Activated CD8-positive, alpha-beta T cell treated with anti-CD3 and anti-CD28 coated beads for 36 hours (primary cell): ENCODE results near the gene CETP. TPM values are rescaled to one million over a fixed set of nuclear protein-coding genes. Genes with fewer than 3 reads are reported as not detected.

Source experiments
- ATAC-seq: fragments of 200-7000 bp; cut with Tn5 transposase; one replicate; pipeline ENCODE4 v1.10.0; 2021; ENCODE audit warnings: mild to moderate bottlenecking, moderate library complexity
- CTCF ChIA-PET: fragments of 350-600 bp; sonication (Branson Sonifier 250); formaldehyde crosslinking; loops from one replicate; lab custom pipeline; 2021; ENCODE audit warnings: antibody characterized with exemption; lab: Charles Lee
- POLR2A ChIA-PET: fragments of 350-600 bp; sonication (Branson Sonifier 250); formaldehyde crosslinking; loops from one replicate; lab custom pipeline; 2021; ENCODE audit warnings: antibody characterized with exemption; lab: Charles Lee
- DNase-seq: peaks from one replicate; pipeline ENCODE4 v3.0.0-alpha.2; 2020
- H3K27ac Mint-ChIP-seq: one replicate; pipeline ENCODE4 v1.8.0; 2021; ENCODE audit warnings: mild to moderate bottlenecking, mixed read lengths
- H3K27me3 Mint-ChIP-seq: one replicate; pipeline ENCODE4 v1.8.0; 2021; ENCODE audit warnings: mixed read lengths
- H3K36me3 Mint-ChIP-seq: one replicate; pipeline ENCODE4 v1.8.0; 2021; ENCODE audit warnings: low read depth, mixed read lengths
- H3K4me1 Mint-ChIP-seq: one replicate; pipeline ENCODE4 v1.8.0; 2021; ENCODE audit warnings: low read depth, mixed read lengths
- H3K4me3 Mint-ChIP-seq: one replicate; pipeline ENCODE4 v1.8.0; 2021; ENCODE audit warnings: mild to moderate bottlenecking, moderate library complexity, mixed read lengths
- H3K9me3 Mint-ChIP-seq: one replicate; pipeline ENCODE4 v1.8.0; 2021; ENCODE audit warnings: mixed read lengths
- CTCF ChIP-seq: fragments of 200-600 bp; IDR thresholded peaks from one replicate; pipeline ENCODE4 v1.8.0; 2022; ENCODE audit warnings: antibody characterized with exemption, mild to moderate bottlenecking
- intact Hi-C: fragments of 100-400 bp; cut with micrococcal nuclease; formaldehyde crosslinking; loops from one replicate; pipeline ENCODE4 v1.10.0; 2022
- total RNA-seq, 2 experiments: library from RNA; stranded (reverse); gene quantifications; one replicate each; pipeline ENCODE4 v1.2.3, GENCODE V29; 2021

The CETP gene
- total RNA-seq, 2 experiments from 2014 or later = not detected

DNA sequence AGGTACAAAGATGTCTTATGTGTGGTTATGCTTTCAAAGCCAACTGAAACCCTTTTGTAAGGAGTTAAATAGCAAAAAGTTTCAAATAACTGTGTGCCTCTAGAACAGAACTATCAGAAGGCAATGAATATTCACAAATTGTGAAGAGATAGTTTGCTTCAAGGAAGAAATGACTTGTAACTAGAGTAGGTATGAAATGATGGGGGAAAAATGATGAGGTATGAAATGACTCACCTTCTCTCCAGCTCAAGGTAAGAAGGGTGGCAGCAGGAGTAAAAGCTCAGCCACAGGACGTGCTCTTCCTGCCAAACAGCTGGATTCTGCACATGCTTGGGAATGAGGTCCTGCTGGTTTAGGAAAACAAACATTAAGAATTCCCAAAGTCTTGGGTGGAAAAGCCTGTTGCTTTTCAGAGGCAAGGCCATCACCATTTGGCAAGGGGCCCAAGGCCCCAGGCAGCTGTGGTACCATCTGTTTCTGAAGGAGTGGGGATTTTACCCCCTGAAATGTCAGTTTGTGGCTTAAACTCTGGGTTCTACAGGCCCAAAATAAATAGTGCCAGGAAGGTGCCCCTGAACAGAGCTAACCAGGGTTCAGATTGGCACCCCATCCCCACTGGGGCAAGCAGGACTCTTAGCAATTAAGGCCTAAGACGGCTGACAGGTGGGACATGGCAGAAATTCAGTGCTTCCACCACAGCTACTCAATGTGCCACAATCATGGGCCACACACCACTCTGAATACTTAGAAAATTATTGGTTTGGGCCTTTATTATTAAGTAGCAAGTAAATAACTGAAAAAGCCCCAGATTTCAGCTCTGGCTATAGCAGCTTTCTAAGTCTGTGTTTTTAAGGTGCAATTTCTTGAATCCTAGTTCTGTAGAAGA lies 16.6 kb upstream of the CETP start:
- no peak for TF ChIP-seq CTCF
- ATAC-seq (peak; percentile 78), DNase-seq (peak; percentile 66)
- Mint-ChIP-seq H3K4me1 (peaks cover 54% of the 10 kb centered on the region), H3K4me3 (peak overlapping the region; percentile 21), H3K27me3 (no peaks in the 10 kb centered on the region), H3K9me3 (no peaks in the 10 kb centered on the region), H3K36me3 (peaks cover 46% of the 10 kb centered on the region), H3K27ac (peak overlapping the region; percentile 89)
- ChIA-PET CTCF (interaction anchor here (0.6 to 5.9 kb wide), 11 partner anchors 9 to 368 kb away, joined by 3 to 53 read pairs (median 5); partner anchors contain the start of genes CETP, HERPUD1 and SLC12A3), POLR2A (interaction anchor here (0.6 to 8.2 kb wide), 24 partner anchors 10 to 498 kb away, joined by 3 to 145 read pairs (median 4); partner anchors contain the start of genes HERPUD1 and NLRC5)
- intact Hi-C loops = no loop called here

DNA sequence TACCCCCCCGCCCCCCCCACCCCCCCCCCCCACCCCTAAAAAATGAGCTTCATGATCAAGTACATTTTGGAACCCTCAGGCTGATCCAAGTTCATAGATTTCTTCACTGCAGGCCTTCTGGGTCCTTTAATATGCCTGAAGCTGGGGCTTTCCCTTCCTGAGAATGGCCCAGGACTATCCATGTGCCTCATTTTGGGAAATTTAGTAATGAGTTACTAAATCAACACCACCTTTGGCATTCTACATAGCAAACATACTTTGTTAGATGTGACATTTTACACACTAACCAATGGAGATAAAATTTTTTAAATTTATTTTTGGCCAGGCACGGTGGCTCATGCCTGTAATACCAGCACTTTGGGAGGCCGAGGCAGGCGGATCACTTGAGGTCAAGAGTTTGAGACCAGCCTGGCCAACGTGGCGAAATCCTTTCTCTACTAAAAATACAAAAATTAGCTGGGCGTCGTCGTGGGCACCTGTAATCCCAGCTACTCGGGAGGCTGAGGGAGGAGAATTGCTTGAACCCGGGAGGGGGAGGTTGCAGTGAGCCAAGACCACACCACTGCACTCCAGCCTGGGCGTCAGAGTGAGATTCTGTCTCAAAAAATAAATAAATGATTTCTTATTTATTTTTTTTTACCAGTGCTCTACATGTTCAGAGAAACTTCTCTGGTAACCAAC lies 15.8 kb upstream of the CETP start:
- ChIA-PET CTCF (interaction anchor here (0.6 to 5.9 kb wide), 7 partner anchors 12 to 153 kb away, joined by 3 to 53 read pairs (median 7); partner anchors contain the start of genes CETP, HERPUD1 and SLC12A3), POLR2A (interaction anchor here (0.6 to 8.2 kb wide), 22 partner anchors 9 to 498 kb away, joined by 3 to 145 read pairs (median 4); partner anchors contain the start of genes HERPUD1 and NLRC5)
- peaks cover 39% of the 10 kb centered on the region for H3K36me3 Mint-ChIP-seq
- no peak for TF ChIP-seq CTCF
- H3K4me3 Mint-ChIP-seq = no peak overlapping the region
- H3K4me1 Mint-ChIP-seq = peaks cover 56% of the 10 kb centered on the region
- no peaks in the 10 kb centered on the region for H3K27me3 Mint-ChIP-seq
- H3K9me3 Mint-ChIP-seq = no peaks in the 10 kb centered on the region
- intact Hi-C loops = no loop called here
- ATAC-seq (no peak), DNase-seq (no peak)
- peak overlapping the region; percentile 42 for H3K27ac Mint-ChIP-seq

GRCh38 chr16:56946767-56947603 lies 14.8 kb upstream of the CETP start:
- peaks cover 54% of the 10 kb centered on the region for H3K4me1 Mint-ChIP-seq
- no peaks in the 10 kb centered on the region for H3K9me3 Mint-ChIP-seq
- no peak for ATAC-seq
- H3K27me3 Mint-ChIP-seq = no peaks in the 10 kb centered on the region
- no peak for TF ChIP-seq CTCF
- DNase-seq = peak; percentile 35
- intact Hi-C loops = no loop called here
- H3K36me3 Mint-ChIP-seq = peaks cover 32% of the 10 kb centered on the region
- POLR2A ChIA-PET = interaction anchor here (0.6 to 8.2 kb wide), 13 partner anchors 8 to 108 kb away, joined by 3 to 145 read pairs (median 4); partner anchors contain the start of genes HERPUD1 and NLRC5
- H3K27ac Mint-ChIP-seq = peak overlapping the region; percentile 50
- no peak overlapping the region for H3K4me3 Mint-ChIP-seq
- CTCF ChIA-PET = interaction anchor here (0.8 to 5.9 kb wide), 4 partner anchors 17 to 82 kb away, joined by 3 to 53 read pairs (median 11); partner anchors contain the start of genes CETP and SLC12A3

DNA sequence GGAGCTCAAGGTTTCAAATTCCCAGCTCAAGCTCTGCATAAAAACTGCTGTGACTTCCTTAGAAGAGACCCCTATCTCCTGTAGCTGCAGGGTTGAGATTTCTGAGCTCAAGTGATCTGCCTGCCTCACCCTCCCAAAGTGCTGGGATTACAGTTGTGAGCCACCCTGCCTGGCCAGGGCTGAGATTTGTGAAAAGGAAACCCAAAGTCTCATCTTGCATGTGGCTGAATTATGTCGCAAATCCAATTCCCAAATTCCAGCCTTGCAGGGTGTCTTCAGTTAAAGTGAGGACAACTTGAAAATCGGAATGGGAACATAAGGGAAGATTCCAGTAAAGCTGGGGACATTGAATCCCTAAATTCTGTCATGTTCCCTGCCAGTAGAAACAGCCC lies 14.2 kb upstream of the CETP start:
- CTCF ChIA-PET = interaction anchor here (0.8 to 8.0 kb wide), 3 partner anchors 16 to 80 kb away, joined by 3 to 108 read pairs (median 53); partner anchors contain the start of genes CETP and SLC12A3
- DNase-seq = no peak

More for the DNA sequence above, 14.2 kb upstream of the CETP start:
- ATAC-seq = no peak
- Mint-ChIP-seq H3K27me3 (no peaks in the 10 kb centered on the region), H3K36me3 (peaks cover 27% of the 10 kb centered on the region), H3K9me3 (no peaks in the 10 kb centered on the region), H3K4me1 (peaks cover 50% of the 10 kb centered on the region), H3K27ac (peak overlapping the region; percentile 50), H3K4me3 (no peak overlapping the region)
- POLR2A ChIA-PET = interaction anchor here (0.6 to 8.2 kb wide), 12 partner anchors 9 to 107 kb away, joined by 3 to 145 read pairs (median 4); partner anchors contain the start of genes HERPUD1 and NLRC5
- intact Hi-C loops = no loop called here
- no peak for TF ChIP-seq CTCF
